Measurements from ENCODE around the gene CHST4.
"Not testable (repeated sequence)": the region's sequence is repeated elsewhere in the genome, so short reads cannot be mapped to it uniquely, and the experiment has no call there.

The CHST4 gene

DNA sequence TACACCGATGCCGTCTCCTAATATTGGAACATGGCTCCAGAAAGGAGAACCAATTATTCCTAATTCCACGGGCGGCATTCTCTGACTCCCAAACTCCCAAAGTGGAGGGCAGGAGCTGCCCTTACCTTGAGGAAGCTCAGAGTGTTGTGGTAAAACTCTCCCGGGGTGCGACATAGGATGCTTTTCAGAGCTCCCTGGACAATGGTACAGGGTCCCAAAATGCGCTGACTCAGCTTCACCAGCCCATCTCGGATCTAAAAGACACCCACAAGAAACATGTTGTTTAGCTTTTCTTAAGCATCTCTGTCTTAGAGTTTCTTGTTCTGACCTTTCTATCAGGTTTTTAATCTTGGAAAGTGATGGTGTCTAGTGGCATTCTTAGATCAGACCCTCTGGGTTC, 43.9 kb downstream of the CHST4 start:
- DNase-seq = no peak

DNA sequence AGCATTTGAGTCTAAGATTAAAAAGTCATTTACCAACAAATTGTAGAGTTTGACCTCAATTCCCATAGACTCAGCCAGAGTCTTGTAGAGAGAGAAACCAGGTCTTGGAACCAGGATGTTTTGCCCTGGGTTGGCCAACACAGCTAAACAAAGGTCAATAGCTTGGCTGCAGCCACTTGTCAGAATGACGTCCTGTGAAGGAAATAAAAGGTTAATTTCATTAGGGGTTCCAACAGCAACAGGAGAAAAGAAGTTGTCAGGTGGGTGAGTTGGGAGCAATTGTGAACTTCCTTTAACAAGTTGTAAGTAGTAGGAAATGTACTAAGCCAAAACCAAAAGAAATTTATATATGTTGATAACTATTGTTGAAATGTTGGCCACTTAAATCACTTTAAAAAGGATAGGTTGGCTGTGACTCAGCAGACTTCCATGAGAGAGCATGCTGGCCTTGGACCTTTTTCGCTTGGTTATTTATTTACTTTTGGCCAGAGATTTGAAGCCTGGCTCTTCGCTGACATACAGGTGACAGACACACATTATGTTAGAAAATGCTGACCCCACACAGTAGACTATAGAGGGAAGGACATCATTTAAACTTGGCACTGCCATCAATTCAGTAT, 46.4 kb downstream of the CHST4 start:
- DNase-seq = no peak

DNA sequence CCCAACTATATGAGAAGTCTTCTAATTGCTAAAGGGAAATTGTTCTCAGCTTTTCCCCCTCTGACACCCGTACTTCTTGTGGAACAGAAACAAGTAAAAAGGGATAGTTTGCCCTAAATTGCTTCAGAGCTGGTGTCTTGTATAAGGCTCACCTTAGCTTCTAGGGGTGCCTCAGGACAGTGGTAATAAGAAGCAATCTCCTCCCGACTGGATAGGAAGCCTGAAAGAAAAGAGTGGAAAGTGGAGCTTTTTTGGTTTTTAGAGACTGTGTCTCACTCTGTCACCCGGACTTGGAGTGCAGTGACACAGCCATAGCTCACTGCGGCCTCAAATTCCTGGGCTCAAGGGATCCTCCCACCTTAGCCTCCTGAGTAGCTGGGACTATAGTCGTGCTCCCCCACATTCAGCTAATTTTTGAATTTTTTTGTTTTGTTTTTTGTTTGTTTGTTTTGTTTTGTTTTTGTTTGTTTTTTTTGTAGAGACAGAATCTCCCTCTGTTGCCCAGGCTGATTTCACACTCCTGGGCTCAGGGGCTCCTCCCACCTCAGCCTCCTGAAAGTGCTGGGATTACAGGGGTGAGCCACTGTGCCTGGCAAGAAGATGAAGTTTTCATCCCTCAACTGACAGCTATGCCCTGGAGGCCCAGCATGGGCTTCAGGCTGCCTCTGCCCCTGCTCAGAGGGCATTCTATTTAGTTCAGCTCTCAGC, 47.3 kb downstream of the CHST4 start:
- no peak for DNase-seq

DNA sequence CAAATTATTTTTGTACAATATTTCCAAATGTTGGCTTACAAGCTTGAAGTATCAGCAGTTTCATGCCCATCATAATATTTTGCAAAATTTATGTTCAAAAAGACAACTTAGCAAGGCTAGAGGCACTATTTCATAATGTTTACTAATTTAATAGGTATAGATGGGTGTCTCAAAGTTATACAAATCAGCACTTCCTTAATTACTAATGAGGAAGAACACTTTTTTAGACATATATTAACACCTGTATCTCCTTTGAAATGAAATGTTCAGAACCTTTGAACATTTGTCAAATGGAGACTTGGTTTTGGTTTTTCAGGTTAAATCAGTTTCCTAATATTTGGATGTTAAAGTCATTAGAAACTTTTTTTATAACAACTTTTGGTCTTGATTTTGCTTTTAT, 48.5 kb downstream of the CHST4 start:
- DNase-seq = no peak

DNA sequence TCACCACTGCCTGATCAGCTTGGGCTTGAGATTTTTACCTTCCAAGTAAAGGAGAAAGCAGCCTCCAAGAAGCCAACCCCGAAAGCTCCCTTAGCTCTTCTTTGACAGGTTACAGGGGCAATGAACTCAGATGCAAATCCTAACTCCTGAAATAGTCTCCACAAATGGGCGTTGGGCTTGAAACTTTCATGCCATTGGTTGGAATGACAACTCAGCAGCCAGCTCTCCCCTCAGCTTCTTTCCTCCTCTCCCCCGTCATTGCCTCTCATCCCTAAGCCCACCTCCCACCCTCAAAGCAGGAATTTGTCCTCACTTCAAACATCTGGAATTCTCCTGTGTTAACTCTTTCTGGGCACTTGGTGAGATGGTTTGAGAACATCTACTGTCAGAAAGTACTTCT, 50.7 kb downstream of the CHST4 start, which contains the start of gene TAT:
Gene TAT (minus strand): TSS at position 122 of the 400 bp plus-strand sequence. CDS start 677 bp downstream, outside the sequence.
- DNase-seq = no peak

DNA sequence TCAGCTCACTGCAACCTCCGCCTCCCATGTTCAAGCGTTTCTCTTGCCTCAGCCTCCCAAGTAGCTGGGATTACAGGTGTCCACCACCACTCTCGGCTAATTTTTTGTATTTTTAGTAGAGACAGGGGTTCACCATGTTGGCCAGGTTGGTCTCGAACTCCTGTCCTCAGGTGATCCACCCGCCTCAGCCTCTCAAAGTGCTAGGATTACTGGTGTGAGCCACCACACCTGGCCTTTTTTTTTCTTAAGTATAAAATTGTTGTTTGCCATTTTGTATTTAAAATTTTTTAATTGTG, 56.3 kb downstream of the CHST4 start:
- DNase-seq = not testable (repeated sequence)

DNA sequence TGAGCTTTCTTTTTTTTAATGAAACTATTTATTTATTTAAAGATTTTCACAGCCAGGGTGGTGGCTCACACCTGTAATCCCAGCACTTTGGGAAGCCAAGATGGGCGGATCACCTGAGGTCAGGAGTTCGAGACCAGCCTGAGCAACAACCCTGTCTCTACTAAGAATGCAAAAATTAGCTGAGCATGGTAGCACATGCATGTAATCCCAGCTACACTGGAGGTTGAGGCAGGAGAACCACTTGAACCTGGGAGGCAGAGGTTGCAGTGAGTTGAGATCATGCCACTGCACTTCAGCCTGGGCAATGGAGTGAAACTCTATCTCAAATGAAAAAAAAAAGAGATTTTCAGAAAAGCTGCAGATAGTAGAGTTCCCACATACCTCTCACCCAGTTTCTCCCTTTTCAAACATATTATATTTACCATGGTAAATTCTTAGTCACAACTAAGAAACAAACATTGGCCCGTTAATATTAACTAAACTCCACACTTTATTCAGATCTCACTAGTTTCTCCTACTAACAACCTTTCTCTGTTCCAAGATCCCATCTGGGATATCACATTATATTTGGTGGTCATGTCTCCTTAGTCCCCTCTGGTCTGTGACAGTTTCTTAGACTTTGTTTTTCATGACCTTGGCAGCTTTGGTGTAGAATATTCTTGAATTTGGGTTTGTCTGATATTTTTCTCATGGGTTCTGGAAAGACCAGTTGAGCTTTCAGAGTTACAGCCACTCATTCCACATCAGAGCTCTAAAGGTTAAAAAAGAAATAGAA, 58.5 kb downstream of the CHST4 start:
- DNase-seq = no peak

DNA sequence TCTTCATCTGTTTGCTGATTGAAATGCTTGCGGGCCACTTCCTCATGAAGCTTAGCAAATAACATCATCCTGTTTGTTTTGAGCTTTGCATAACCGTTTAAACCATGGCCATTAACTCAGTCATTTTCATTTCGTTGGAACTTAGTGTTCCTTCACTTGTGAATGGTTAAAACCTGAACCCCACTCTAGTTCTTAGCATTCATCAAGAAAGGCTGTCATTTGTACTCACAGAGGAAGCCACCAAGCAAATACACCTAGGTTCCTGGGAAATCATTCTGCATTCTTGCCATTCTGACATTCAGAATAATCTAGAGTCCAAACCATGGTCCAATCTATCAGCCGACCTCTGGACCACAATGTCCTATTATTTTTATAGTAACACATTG, 59.1 kb downstream of the CHST4 start:
- no peak for DNase-seq
